GM21515 (cell line): ENCODE results near the gene RMC1.
"Not testable (repeated sequence)": the region's sequence is repeated elsewhere in the genome, so short reads cannot be mapped to it uniquely, and the experiment has no call there.

ENCODE experiments used
- ATAC-seq: cut with Tn5 transposase; IDR thresholded peaks from one replicate; pipeline ENCODE4 v1.9.1; 2021; ENCODE audit not compliant: unreplicated experiment

The RMC1 gene

DNA sequence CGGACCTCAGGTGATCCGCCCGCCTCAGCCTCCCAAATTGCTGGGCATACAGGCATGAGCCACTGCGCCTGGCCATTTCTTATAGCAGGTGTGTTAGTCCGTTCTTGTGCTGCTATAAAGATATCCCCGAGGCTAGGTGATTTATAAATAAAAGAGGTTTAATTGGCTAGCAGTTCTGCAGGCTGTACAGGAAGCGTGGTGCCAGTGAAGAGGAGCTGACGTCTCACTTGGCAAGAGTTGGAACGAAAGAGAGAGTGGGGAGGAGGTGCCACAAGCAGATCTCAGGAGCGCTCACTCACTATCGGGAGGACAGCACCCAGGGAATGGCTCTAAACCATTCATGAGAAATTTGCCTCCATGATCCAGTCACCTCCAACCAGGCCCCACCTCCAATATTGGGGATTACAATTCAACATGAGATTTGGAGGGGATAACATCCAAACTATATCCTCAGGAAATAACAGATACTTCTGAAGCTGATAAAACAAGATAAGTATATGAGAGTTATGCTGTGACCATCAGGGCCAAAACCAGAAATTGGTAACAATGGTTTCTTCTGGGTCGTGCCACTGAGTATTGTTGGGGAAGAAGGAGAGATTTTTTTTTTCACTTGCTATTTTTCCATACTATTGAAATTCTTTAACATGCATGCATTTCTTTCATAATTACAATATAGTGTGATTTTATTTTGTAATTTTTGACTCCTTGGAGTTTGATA, 7.4 kb upstream of the RMC1 start:
- no peak for ATAC-seq

DNA sequence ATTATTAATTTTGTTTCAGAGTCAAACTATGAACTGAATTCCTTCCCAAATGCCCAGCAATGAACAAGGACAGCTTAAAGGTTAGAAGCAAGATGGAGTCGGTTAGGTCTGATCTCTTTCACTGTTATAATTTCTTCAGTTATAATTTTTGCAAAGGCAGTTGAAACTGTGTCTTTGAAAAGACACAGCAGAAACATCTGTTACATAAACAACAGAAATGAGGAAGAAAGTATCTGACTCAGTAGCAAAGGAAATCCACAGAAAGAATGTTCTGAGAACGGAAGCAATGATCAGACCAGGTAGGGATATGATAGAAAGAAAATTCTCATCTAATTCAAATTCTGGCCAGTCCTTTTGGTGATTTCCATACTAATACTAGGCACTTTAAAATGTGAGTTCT, 5.2 kb upstream of the RMC1 start:
- ATAC-seq = no peak

DNA sequence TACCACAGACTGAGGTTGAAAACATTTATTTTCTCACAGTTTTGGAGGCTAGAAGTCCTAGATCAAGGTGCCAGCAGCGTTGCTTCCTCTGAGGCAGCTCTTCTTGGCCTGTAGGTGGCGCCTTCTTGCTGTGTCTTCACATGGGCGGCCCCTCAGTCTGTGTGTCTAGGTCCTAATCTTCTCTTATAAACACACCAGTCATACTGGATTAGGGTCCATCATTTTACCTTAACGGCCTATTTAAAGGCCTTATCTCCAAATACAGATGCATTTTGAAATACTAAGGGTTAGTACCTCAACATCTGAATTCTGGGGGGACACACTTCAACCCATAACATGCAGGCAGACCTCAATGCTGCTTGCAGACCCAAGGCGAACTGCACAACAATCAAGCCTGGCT, 4.4 kb upstream of the RMC1 start:
- no peak for ATAC-seq

DNA sequence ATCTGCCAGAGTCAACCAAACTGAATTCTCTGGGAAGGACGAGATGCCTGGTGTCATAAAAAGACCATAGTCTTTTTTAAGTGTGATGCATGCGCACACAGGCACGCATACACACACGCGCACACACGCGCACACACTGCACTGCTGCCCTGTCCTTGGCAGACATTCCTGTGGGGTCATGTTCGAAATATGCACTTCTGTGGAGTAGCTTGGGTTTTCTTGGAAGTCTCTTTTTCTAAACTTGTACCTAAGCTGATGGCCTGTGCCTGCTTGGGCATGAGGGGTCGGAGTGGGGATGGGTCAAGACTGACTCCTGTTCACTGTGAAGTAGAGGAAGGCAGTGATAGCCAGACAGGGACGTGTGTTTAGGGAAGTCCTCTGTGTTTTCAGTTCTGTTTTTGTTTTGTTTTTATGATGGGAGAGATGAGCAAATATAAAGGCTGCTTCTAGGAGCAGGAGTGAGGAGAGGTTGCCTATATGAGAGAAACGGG, 4.0 kb upstream of the RMC1 start:
- ATAC-seq = no peak

DNA sequence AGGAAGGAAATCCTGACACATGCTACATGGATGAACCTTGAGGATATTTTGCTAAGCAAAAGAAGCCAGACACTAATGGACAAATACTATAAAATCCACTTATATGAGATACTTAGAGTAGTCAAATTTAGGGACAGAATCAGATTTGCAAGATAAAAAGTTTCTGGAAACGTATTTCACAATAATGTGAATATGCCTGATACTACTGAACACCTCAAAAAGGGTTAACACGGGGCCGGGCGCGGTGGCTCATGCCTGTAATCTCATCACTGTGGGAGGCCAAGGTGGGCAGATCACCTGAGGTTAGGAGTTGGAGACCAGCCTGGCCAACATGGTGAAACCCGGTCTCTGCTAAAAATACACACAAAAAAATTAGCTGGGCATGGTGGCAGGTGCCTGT, 1.7 kb upstream of the RMC1 start:
- no peak for ATAC-seq

DNA sequence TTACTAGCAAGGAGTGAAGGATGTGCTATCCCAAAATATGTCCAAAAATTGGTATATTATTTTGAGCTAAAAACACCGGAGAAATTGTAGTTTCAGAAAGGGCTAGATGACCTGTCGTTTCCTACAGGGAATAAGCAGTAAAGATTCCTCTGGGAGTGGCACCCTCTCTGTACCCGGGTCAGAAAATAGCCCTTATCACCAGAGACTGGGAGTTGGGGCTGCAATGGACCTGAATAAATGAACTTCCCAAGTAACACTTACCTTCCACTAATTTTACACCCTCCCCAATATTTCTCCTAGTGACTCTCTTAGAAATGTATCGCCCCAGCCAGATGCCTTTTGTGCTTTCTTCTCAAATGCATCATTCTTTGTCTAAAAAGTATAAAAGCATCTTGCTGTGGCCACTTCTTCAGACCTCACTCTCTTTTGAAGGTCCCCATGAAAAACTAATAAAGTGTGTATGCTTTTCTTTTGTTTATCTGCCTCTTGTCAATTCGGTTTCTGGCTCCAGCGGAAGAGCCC, 734 bp upstream of the RMC1 start:
- no peak for ATAC-seq

DNA sequence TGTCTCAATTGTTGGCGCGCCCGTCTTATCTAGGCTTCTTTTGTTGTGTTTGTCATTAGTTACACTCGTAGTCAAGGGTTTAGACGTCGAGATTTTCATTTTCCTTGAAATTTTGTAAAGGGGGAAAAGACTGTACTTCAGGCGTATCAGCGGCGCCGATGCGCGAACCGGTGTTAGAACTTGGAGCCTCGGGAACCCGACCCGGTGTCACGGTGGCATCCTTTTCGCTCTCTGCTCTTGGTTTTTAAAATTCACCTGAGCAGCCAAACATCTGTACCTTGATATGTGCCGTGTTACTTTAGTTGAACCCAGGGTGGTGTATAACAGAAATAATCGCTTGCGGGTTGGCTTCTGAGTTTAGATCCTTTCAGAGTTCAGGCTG, 643 bp downstream of the RMC1 start:
- ATAC-seq = no peak

DNA sequence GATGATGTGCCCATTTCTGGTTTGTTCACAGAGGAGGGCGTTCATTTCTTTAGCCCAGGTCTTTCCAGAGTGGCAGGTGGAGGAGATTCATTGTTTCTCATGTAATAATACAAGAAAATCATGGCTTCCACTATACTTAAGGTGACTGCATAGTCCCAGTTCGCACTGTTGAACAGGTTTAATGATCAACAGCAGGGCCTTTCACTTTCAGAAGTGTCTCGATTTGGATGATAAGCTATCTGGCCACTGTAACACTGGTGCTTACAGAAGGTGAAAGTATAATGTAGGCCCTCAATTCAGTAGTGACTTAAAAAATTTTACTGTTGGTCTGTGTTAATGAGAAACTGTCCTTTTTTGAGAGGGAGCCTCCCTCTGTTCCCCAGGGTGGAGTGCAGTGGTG, 1.4 kb downstream of the RMC1 start:
- peak; percentile 46 for ATAC-seq

DNA sequence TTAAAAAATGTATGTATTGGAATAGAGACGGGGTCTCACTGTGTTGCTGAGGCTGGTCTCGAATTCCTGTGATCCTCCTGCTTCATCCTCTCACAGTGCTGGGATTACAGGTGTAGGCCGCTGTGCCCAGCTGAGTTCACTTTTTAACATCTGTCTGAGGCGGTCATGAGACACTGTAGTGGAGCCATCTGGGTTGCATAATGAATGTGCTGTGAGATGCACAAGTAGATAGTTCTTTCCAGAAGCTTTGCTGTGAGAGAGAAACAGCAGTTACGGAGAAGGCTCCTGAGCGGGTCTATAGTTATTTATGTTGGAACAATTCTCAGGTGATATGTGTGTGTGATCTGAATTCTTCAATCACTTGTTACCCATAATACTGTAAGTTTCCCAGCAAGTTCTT, 3.1 kb downstream of the RMC1 start:
- no peak for ATAC-seq

DNA sequence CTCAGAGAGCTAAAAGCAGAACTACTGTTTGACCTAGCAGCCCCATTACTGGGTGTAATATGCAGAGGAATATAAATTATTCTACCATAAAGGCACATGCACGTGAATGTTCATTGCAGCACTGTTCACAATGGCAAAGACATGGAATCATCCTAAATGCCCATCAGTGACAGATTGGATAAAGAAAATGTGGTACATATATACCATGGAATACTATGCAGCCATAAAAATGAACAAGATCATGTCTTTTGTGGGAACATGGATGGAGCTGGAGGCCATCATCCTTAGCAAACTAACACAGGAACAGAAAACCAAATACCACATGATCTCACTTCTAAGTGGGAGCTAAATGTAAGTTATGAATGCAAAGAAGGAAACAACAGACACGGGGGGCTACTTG, 7.6 kb downstream of the RMC1 start:
- not testable (repeated sequence) for ATAC-seq

DNA sequence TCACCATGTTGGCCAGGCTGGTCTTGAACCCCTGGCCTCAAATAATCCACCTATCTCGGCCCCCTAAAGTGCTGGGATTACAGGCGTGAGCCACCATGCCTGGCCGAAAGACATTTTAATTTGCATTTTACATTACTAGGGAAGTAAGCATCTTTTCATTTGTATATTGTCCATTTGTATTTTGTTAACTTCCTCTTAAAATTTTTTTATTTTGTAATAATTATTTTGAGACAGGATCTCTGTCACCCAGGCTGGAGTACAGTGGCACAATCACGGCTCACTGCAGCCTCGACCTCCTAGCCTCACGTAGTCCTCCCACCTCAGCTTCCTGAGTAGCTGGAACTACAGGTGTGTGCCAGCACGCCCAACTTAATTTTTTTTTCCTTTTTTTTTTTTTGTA, 8.9 kb downstream of the RMC1 start:
- not testable (repeated sequence) for ATAC-seq

DNA sequence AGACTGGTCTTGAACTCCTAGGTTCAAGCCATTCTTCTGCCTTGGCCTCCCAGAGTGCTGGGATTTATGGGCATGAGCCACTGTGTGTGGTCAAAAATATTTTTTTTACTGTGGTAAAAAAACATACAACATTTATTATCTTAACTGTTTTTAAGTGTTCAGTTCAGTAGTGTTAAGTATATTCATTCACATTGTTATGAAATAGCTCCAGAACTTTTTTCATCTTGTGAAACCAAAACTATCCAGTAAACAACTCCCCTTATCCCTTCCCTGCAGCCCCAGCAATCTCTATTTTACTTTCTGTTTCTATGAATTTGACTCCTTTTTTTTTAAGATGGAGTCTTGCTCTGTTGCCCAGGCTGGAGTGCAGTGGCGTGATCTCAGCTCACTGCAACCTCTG, 9.3 kb downstream of the RMC1 start:
- ATAC-seq = no peak

DNA sequence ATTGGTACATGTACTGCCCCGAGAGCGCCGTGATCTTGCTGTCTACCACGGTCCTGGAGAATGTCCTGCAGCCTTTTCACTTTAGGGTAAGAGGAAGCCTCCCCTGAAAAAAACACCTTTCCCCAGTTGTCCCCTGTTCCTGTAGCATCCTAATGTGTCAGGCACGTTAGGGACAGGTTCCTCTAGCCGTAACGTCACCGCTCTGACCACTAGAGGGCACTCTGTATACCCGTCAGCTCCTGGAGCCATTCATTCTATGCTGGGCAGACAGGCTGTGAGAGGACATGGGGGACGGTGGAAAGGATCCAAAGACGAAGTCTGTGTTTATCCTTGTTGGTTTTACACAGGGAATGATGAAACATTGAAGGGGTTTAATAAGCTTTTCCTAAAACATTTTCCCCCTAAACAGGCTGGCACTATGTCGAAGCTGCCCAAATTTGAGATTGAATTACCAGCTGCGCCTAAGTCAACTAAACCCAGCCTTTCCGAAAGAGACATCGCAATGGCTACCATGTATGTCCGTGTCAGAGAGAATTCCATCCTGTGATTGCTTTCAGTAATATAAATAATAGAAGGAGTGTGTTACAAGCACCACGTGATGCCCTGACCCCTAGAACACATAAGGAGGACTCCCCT, 12.7 kb downstream of the RMC1 start:
- peak; percentile 83 for ATAC-seq

DNA sequence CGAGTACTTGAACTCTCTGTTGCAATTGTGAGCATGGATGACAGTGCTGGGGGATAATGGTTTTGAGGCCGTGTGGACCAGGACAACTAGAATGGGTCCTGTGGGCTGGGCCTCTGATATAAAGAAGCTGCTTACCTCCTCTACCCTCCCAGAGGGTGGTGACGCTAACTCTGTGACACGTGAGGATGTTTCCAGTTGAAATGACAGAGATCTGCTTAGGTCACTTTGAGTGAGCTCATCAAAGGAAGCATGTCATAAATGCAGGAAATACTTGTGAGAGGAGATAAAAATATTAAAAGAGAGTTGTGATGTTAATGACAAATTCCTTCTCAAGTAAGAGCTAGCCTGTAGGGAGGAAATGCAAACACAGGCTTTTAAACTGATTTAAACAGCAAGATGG, 16.4 kb downstream of the RMC1 start:
- ATAC-seq = no peak

DNA sequence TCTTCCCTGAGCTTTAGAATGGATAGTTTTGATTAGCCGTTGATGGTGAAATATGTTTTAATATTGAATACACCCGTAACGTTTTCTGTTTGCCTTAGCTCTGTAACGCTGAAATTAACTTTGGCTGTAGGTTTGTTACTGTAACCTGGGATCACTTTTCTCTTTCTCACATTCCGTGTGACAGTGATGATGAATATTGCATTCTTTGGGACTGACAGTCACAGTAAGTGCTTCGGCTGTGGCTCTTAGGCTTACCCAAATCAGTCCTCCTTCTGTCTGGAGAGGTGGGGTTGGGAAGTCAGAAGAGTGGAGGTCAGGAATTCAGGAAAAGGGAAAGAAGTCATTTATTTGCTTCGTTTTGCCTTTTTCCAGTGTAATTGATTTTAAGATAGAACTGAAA, 18.0 kb downstream of the RMC1 start:
- no peak for ATAC-seq

DNA sequence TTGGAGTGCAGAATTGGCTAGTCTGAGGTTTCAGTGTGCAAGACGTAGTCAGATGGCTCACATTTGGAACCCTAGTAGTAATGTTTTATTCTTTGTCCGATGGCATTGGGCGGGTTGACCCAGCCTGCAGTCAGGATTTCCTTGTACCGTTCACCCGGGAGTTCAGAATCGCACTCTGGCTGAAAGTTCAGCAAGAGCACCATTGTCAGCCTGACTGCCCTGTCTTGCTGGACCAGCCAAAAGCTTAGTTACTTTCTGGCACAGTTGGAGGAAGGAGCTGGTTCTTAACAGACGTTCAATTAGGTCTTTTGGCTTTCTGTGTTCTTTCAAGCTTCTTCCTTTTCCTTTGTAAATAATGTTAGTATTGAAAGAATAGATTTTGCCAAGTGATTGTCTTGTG, 18.6 kb downstream of the RMC1 start:
- ATAC-seq = no peak

DNA sequence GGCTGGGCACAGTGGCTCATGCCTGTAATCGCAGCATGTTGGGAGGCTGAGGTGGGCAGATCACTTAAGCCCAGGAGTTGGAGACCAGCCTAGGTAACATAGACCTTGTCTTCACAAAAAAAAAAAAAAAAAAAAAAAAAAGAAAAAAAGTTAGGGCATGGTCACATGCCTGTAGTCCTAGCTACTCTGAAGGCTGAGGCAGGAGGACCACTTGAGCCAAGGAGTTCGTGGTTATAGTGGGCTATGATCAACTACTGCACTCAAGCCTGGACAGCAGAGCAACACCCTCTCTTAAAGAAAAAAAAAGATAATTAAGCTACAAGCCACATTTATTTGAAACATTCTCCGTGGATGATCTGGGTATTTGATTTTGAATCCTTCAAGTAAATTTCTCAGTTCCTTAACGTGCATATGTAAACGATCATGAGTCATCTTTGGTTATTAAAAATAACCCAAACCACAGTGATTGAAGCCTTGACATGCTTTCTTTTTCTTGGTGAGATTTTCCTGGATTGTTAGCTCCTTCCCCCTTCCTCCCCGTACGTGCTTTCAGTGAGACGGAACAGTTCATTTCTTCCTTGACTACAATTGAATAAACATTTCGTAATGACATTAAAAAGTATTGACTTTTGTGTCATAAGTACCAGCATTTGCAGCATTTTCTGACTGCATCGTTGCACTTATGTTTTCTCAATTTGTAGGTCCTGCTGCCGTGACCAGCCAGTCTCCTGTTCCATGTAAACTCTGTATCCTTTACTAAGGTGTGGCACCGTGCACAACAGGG, 20.3 kb downstream of the RMC1 start:
- no peak for ATAC-seq

DNA sequence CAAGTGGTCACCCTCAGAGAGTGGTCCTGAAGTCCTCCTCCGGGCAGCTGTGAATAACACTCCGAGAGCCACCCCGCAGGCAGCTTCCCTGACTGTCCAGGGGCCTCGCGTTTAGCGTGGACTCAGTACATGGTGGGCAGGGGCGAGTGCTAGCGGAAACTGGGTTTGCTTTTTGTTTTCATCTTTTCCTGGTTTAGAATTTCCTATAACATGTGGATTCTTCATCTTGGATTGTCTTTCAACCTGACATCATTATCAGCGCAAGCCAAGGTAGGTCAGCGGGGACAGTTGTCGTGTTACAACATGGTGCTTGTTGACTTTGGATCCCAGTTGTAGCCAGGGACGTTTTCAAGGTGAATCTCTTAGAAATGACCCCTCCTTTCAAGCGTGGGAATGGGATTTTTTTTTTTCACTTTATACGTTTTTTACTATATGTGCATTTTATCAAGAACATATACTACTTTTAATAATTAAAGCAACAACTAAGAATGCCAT, 20.9 kb downstream of the RMC1 start:
- ATAC-seq = no peak

DNA sequence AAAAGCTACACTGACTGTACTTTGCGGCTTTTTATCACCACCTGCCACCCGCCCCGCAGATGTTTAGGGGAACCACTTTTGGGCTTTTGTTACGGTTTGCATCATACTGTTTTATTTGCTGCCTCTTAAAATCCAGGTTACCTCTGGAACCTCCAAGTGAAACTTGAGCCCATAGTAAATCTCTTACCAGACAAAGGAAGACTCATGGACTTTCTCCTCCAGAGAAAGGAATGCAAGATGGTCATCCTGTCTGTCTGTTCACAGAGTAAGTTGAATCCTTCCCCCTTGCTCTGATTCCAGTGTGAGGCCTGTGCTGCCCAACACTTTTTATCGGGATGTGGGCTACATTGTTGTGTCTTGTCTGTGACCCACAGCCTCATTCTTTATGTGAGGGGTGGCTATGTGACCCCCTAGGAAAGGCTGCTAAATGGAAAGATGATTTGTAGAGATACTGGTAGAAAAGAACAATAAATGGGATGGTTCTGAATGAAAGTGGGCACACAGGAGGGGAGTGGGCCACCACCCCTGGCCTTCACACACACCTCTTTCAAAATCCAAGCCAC, 23.3 kb downstream of the RMC1 start:
- ATAC-seq = no peak

DNA sequence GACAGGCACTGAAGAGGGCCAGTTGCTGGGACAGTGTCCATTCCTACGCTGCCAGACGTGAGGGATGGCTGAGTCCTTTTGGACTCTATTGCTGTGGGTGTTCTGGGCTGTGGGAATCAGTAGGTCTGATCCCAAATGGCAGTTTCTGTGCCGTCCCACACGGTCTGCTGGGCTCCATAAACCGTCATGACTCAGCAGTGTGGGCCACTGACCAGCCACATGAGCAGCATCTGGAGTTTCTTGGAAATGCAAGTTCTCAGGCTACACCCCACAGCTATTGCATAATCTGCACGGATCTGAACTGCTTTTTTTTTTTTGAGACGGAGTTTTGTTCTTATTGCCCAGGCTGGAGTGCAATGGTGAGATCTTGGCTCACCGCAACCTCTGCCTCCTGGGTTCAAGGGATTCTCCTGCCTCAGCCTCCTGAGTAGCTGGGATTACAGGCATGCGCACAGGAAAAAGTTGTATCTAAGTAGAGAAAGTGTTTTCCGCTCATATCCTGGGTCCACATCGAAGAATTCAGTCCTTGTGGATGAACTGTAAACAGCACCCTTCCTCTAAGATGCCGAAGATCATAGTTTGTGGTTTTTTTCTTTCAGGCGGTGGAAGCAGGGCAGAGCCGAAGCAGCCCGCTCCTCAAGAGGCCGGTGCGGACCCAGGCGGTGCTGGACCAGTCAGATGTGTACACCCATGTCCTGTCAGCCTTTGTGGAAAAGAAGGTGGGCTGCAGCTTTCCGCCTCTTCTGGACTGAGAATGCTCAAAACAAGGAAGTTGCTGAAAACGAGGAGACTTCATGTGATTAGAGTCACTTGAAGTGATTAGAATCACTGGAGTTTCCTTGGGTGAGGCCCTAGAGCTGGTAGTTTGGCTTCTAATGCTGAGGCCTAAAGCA, 25.5 kb downstream of the RMC1 start:
- no peak for ATAC-seq
